CD4-positive, alpha-beta T cell treated with Interleukin-6 at 100 ng/mL for 8 hours (primary cell): ENCODE data around the gene CERS6.
"Not testable (repeated sequence)": the region's sequence is repeated elsewhere in the genome, so short reads cannot be mapped to it uniquely, and the experiment has no call there.

ENCODE experiments used
- DNase-seq: peaks from one replicate; pipeline ENCODE4 v3.0.0-alpha.2; 2020; ENCODE audit warnings: mixed read lengths, low spot score

CERS6 gene

GRCh38 chr2:168642873-168643272 is 186.8 kb downstream of the CERS6 start:
- no peak for DNase-seq

GRCh38 chr2:168643979-168644378 is 187.9 kb downstream of the CERS6 start:
- no peak for DNase-seq

- no peak for DNase-seq
Observed at GRCh38 chr2:168645696-168646338, 189.7 kb downstream of the CERS6 start.

GRCh38 chr2:168649105-168649504 is 193.0 kb downstream of the CERS6 start:
- no peak for DNase-seq

DNA sequence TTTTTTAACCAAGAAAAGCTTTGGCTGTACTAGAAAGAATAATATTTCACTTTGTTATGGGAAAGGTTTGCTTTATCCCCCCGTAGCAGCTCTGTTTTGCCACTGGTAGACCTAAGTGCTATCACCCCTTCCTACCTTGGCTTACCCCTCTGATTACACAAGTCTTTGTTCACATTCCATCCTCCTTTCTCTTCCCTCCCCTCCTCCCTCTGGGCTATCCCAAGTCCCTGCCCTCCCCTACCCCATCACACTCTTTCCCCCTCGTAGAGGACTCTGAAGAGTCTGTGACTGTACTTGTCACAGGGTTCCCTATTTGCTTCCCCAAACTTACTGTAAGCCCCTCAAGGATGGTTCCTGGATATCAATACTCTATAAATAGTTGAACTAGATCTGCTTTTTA is 193.5 kb downstream of the CERS6 start:
- DNase-seq, result no peak

DNA sequence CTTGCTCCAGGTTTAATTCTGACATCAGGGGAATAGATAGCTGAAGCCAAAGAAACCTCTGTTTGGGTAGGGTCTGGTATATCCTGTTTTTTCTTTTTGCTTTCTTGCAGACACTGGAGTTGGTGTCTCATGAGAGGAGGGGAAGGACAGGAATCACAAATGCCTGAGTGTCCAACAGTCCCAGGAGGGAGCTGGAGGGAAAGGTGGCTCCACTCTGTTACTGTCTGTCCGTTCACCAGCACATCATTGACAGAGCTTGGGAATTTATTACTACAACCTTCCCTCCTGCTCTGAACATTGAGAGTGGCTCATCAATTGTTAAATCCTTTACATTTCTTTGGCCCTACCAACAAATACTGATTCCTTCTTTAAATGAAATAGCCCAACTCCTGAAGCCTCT is 194.1 kb downstream of the CERS6 start:
- no peak for DNase-seq

- no peak for DNase-seq
Observed at GRCh38 chr2:168650781-168651180, 194.7 kb downstream of the CERS6 start.

DNA sequence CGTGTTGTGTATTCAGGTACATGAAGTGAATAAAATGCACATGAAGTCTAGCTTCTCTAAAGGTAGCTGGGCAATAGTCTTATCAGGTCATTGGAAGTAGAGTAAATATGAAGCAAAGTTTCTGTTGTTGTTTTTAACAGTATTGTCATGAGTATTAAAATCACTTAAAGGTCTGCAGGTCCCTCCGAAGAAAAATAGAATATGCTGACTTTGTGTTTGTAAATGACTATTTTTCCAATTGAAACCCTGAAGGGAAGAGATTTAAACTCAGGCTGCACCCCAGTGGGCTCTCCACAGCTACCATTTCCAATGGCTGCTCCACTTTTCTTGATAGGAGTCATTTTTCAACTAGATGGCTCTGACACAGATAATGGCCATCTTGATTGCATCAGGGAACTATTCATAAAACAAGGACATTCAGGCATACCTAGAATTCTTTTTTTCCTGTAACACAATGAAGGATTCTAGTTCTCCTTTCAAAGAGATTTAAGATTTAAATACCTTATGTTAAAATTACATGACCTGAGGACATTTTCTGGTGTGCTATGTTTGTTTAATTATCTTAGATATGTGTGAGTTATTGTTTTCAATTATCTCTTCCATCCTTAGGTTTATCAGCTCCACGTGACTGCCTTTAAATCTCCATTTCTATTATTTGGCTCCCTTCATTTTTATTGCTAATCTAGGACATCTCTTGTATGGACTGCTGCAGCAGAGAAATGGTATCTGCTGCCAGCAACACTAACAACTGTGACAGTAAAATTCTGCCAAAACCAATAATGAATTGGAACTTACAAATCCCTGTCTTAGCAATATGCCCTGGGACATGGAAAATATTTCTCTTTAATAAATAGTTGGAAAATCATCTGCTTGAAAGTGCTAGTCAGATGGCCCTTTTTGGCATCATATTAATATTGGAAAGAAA is 197.2 kb downstream of the CERS6 start:
- DNase-seq, result no peak

DNA sequence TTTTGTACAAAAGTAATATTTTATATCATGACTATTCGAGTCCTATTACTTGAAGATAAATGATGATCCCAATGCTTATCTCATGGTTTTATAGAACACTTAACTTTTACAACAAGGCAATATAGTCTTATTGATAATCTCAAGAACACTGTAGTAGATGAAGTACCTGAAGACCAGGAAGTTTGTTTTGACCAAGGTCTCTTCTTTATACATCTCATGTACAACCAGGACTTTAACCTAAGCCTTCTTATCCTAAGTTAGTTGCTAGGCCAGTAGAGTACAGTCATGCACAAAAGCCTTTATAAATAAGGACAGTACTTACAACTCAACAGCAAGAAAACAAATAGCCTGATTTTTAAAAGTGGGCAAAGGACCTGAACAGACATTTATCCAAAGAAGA is 198.6 kb downstream of the CERS6 start:
- DNase-seq, result no peak

DNA sequence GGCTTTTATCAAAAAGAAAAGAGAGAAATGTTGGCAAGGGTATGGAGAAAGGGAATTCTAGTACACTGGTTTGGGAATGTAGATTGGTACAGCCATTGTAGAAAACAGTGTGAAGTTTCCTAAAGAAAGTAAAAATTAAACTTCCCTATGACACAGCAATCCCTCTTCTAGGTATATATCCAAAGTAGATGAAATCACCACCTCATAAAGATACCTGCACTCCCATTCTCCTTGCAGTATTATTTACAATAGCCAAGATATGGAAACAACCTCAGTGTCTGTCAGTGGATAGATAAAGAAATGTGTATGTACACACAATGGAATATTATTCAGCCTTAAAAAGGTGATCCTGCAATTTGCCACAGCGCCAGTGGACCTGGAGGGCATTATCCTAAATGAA is 199.1 kb downstream of the CERS6 start:
- no peak for DNase-seq

- not testable (repeated sequence) for DNase-seq
Observed at GRCh38 chr2:168657378-168657777, 201.3 kb downstream of the CERS6 start.

DNA sequence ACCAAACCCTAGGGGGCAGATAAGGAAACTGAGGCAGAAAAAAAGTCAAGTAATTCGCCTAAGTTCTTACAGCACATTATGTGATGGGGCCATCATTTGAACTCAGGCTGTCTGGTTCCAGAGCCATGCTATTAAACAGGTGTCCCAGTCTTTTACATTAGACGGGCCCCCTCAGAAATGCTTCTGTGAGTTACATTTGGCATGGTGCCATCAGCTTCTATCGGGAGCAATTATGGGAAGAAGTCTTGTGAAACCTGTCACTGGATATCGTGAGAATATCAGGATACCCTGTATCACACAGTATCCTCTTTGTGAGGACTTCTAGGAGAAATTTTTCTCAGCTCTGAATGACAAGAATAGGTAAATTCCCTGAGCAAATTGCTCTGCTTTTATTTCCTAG is 202.6 kb downstream of the CERS6 start:
- no peak for DNase-seq

DNA sequence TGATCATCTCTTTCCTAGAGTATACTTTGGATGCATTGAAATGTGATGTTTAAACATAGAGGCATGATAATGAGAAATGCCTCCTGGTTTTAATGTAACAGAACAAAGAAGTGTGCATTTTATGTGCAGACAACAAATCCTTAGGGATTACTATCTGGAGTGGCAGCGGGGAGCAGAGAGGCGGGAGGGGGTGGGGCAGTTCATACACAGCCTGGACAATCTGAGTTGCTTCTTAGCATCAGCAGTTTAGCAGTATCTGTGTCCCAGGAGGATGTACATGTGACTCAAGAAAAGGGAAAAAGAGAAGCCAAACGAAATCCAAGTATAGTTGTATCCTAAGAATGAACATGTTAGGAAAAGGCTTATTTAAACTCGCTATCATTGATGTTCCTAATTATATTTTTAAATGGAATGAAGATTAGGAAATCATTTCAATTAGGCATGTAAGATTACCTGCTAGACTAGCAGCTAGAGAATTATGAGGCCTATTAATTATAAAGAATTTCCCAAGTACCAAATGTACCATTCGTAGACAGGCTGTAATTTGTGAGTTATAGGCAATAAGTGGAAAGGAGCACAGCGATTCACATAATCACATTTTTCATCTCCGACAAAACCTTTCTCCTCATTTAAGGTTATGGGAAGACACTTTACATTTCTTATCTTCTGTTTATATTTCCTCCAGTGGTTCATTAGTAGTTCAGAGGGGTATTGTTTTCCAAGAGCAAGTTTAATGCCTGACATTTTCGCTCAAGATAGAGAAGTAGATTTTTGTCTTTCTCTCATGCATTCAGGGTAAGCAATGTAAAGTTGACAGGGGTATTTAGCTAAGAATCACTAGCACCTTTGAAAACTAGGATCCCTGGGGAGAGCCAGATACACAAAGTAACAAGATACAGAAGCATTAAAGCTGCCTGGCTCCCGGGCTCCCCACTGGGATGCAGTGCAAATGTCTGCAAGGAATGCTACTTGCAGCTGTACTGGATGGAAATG is 205.1 kb downstream of the CERS6 start:
- DNase-seq, result no peak

- no peak for DNase-seq
Observed at GRCh38 chr2:168661863-168662256, 205.8 kb downstream of the CERS6 start.

GRCh38 chr2:168662651-168663208 is 206.7 kb downstream of the CERS6 start:
- no peak for DNase-seq

GRCh38 chr2:168663993-168664392 is 207.9 kb downstream of the CERS6 start:
- no peak for DNase-seq

DNA sequence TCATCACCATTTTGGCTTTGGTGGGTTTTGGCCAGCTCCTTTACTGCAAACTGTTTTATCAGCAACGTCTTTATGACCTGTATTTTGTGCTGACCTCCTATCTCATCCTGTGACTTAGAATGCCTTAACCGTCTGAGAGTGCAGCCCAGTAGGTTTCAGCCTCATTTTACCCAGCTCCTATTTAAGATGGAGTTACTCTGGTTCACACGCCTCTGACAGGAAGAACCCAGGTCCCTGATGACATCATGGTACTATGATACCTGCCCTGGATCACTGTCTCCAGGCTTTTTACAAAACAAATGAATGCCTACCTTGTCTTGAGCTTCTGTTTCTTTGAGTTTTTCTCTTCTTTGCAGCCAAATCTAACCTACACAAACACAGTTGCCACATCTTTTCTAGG is 208.6 kb downstream of the CERS6 start:
- DNase-seq, result not testable (repeated sequence)

DNA sequence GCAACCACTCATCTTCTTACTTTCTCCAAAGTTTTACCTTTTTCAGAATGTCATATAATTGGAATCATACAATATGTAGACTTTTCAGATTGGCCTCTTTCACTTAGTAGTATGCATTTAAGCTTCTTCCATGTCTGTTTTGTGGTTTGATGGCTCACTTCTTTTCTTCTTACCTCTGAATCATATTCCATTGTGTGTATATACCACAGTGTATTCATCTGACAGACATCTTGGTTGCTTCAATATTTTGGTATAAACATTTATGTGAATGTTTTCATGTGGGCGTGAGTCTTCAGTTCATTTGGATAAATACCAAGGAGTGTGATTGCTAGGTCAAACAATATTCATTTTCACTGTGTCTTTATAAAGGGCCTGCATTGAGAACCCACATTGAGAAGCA is 210.3 kb downstream of the CERS6 start:
- DNase-seq, result no peak

DNA sequence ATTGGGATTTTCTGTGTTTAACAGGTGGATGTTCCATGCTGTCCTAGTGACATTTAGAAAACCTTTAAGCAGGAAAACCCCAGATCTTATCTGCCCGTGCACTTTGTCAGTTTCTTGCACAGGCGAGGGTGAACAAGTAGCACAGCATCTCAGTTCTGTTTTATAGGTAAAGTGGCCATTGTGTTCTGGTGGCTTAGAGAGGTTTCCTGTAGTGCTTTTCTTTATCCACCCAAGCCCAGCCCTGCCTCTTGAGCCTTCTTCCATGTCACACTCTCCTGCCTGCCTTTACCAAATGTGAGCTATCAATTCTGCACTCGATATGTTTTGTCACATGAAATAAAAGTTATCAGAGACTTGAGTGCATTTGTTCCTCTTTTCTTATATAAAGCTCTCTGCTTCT is 211.1 kb downstream of the CERS6 start:
- no peak for DNase-seq

DNA sequence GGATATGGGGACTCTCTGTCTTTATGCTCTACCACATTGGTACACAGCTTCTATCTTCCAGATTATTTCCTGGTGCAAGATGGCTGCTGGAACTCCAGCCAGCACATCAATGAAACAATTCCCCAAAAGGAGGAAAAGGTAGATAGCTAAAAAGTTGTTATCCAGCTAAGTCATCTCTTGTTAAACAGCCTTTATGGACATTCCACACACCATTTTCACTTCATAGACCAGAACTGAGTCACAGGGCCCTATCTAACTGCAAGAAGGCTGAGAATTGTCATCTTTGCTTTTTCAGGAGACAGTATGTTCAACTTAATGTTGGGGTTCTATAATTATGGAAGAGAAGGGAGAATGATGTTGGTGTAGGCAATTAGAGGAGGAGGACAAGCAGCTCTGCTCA is 213.1 kb downstream of the CERS6 start:
- no peak for DNase-seq

GRCh38 chr2:168670478-168670877 is 214.4 kb downstream of the CERS6 start:
- no peak for DNase-seq

- DNase-seq, result no peak
Observed at GRCh38 chr2:168671932-168672331, 215.9 kb downstream of the CERS6 start.
